ENCODE measurements around the gene TUBB6. TPM values are rescaled to one million over a fixed set of nuclear protein-coding genes. Genes with fewer than 3 reads are reported as not detected.

TUBB6 gene
- total RNA-seq, 1 experiment from 2014 or later, result 149 TPM

DNA sequence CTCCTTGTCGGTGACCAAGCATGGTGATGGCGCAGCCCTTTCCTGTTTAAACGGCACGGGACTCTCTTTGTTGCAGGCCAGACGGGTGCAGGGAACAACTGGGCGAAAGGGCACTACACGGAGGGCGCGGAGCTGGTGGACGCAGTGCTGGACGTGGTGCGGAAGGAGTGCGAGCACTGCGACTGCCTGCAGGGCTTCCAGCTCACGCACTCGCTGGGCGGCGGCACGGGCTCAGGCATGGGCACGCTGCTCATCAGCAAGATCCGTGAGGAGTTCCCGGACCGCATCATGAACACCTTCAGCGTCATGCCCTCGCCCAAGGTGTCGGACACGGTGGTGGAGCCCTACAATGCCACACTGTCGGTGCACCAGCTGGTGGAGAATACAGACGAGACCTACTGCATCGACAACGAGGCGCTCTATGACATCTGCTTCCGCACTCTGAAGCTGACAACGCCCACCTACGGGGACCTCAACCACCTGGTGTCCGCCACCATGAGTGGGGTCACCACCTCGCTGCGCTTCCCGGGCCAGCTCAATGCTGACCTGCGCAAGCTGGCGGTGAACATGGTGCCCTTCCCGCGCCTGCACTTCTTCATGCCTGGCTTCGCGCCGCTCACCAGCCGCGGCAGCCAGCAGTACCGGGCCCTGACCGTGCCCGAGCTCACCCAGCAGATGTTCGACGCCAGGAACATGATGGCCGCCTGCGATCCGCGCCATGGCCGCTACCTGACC lies 17.1 kb downstream of the TUBB6 start:
- BruUV-seq (replicated peaks), result no TSS peak
- intact Hi-C loops (cut with micrococcal nuclease; ENCODE audit: unreplicated experiment), result no loop called here
- Mint-ChIP-seq H3K27ac (ENCODE audit: unreplicated experiment) (no peak overlapping the region), H3K4me3 (ENCODE audit: unreplicated experiment) (no peak overlapping the region), H3K4me1 (ENCODE audit: low read depth, unreplicated experiment) (no peaks in the 10 kb centered on the region), H3K9me3 (ENCODE audit: unreplicated experiment) (no peaks in the 10 kb centered on the region), H3K36me3 (ENCODE audit: insufficient read depth, unreplicated experiment) (peaks cover 91% of the 10 kb centered on the region), H3K27me3 (ENCODE audit: insufficient read depth, unreplicated experiment) (no peaks in the 10 kb centered on the region)
- ChIA-PET POLR2A (no interaction called here), CTCF (no interaction called here)
- H3K36me3 ChIP-seq (ENCODE audit: control insufficient read depth, insufficient read depth, low read length), result peaks cover 12% of the 10 kb centered on the region
- H3K4me3 ChIP-seq (ENCODE audit: low read depth, low read length), result no peak overlapping the region
- H3K4me1 ChIP-seq, result no peaks in the 10 kb centered on the region
- no peak for DNase-seq
- no peaks in the 10 kb centered on the region for H3K27me3 ChIP-seq (replicated peaks; ENCODE audit: control insufficient read depth, insufficient read depth, low read length)
- no peaks in the 10 kb centered on the region for H3K9me3 ChIP-seq
- TF ChIP-seq, protein P1, sequence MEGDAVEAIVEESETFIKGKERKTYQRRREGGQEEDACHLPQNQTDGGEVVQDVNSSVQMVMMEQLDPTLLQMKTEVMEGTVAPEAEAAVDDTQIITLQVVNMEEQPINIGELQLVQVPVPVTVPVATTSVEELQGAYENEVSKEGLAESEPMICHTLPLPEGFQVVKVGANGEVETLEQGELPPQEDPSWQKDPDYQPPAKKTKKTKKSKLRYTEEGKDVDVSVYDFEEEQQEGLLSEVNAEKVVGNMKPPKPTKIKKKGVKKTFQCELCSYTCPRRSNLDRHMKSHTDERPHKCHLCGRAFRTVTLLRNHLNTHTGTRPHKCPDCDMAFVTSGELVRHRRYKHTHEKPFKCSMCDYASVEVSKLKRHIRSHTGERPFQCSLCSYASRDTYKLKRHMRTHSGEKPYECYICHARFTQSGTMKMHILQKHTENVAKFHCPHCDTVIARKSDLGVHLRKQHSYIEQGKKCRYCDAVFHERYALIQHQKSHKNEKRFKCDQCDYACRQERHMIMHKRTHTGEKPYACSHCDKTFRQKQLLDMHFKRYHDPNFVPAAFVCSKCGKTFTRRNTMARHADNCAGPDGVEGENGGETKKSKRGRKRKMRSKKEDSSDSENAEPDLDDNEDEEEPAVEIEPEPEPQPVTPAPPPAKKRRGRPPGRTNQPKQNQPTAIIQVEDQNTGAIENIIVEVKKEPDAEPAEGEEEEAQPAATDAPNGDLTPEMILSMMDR (IDR thresholded peaks at IDR 0.05; ENCODE audit: insufficient read depth in 1 of 2, low read depth in 1 of 2, low read length in 1 of 2, severe bottlenecking in 1 of 2, unreplicated experiment in 1 of 2), result no peak

DNA sequence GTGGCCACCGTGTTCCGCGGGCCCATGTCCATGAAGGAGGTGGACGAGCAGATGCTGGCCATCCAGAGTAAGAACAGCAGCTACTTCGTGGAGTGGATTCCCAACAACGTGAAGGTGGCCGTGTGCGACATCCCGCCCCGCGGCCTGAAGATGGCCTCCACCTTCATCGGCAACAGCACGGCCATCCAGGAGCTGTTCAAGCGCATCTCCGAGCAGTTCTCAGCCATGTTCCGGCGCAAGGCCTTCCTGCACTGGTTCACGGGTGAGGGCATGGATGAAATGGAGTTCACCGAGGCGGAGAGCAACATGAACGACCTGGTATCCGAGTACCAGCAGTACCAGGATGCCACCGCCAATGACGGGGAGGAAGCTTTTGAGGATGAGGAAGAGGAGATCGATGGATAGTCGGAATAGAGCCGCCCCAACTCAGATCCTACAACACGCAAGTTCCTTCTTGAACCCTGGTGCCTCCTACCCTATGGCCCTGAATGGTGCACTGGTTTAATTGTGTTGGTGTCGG lies 17.7 kb downstream of the TUBB6 start:
- H3K9me3 ChIP-seq, result no peaks in the 10 kb centered on the region
- Mint-ChIP-seq H3K27ac (ENCODE audit: unreplicated experiment) (no peak overlapping the region), H3K27me3 (ENCODE audit: insufficient read depth, unreplicated experiment) (no peaks in the 10 kb centered on the region), H3K9me3 (ENCODE audit: unreplicated experiment) (no peaks in the 10 kb centered on the region), H3K36me3 (ENCODE audit: insufficient read depth, unreplicated experiment) (peaks cover 88% of the 10 kb centered on the region), H3K4me1 (ENCODE audit: low read depth, unreplicated experiment) (no peaks in the 10 kb centered on the region), H3K4me3 (ENCODE audit: unreplicated experiment) (no peak overlapping the region)
- H3K4me3 ChIP-seq (ENCODE audit: low read depth, low read length), result no peak overlapping the region
- intact Hi-C loops (cut with micrococcal nuclease; ENCODE audit: unreplicated experiment), result no loop called here
- ChIA-PET CTCF (no interaction called here), POLR2A (no interaction called here)
- H3K36me3 ChIP-seq (ENCODE audit: control insufficient read depth, insufficient read depth, low read length), result peaks cover 11% of the 10 kb centered on the region
- DNase-seq, result no peak
- TF ChIP-seq, protein P1 (IDR thresholded peaks at IDR 0.05; ENCODE audit: insufficient read depth in 1 of 2, low read depth in 1 of 2, low read length in 1 of 2, severe bottlenecking in 1 of 2, unreplicated experiment in 1 of 2), result no peak
- H3K4me1 ChIP-seq, result no peaks in the 10 kb centered on the region
- H3K27me3 ChIP-seq (replicated peaks; ENCODE audit: control insufficient read depth, insufficient read depth, low read length), result no peaks in the 10 kb centered on the region
- BruUV-seq (replicated peaks), result TSS peak; percentile 69

DNA sequence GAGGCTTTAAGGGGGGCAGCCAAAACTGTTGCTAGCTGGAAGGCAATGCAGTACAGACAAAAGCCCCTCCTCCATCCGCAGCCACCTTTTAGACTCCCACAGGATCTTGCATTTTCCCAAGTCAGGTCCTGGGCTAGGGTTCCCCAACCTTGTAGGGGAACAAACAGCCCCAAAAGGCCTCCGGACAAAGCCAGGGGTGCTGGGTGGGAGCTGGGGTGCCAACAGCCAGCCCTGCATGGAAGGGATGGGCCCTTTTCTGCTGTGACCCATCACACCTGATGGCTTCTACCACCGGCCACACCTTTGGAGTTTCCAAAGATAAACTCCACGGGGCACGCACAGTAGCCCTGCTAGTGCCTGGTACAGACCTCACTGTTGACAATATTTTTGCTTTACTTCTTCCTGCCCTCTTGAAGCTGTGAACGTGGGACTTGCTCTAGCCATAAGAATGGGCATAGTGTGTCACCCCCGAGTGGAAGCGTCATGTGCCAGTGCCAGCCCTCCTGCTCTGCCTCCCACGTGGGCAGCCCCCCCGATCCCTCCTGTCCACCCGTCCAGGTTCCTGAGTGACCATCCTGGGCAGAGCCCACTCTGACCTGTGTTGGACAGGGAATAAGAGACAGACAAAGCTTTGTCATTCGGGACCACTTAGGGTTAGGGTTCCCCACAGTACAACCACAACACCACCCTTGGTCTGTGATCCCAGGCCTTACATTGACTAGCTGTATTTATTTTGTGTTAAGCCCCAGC lies 18.8 kb downstream of the TUBB6 start:
- peaks cover 11% of the 10 kb centered on the region for H3K36me3 ChIP-seq (ENCODE audit: control insufficient read depth, insufficient read depth, low read length)
- Mint-ChIP-seq H3K27ac (ENCODE audit: unreplicated experiment) (no peak overlapping the region), H3K9me3 (ENCODE audit: unreplicated experiment) (no peaks in the 10 kb centered on the region), H3K4me3 (ENCODE audit: unreplicated experiment) (no peak overlapping the region), H3K27me3 (ENCODE audit: insufficient read depth, unreplicated experiment) (no peaks in the 10 kb centered on the region), H3K4me1 (ENCODE audit: low read depth, unreplicated experiment) (no peaks in the 10 kb centered on the region), H3K36me3 (ENCODE audit: insufficient read depth, unreplicated experiment) (peaks cover 80% of the 10 kb centered on the region)
- TF ChIP-seq, protein P1 (IDR thresholded peaks at IDR 0.05; ENCODE audit: insufficient read depth in 1 of 2, low read depth in 1 of 2, low read length in 1 of 2, severe bottlenecking in 1 of 2, unreplicated experiment in 1 of 2), result no peak
- H3K4me3 ChIP-seq (ENCODE audit: low read depth, low read length), result no peak overlapping the region
- no peaks in the 10 kb centered on the region for H3K4me1 ChIP-seq
- POLR2A ChIA-PET, result no interaction called here
- BruUV-seq (replicated peaks), result no TSS peak
- CTCF ChIA-PET, result interaction anchor here (0.6 to 1.6 kb wide), 3 partner anchors 26 to 55 kb away, joined by 3 to 7 read pairs (median 7); no protein-coding TSS in a partner anchor
- H3K27me3 ChIP-seq (replicated peaks; ENCODE audit: control insufficient read depth, insufficient read depth, low read length), result no peaks in the 10 kb centered on the region
- intact Hi-C loops (cut with micrococcal nuclease; ENCODE audit: unreplicated experiment), result no loop called here
- no peaks in the 10 kb centered on the region for H3K9me3 ChIP-seq
- no peak for DNase-seq
